Mesenchymal stem cell (in vitro differentiated cells and primary cell): Measurements from ENCODE around the gene DNAH10.

ENCODE experiments used
- DNase-seq: peaks from one replicate; pipeline ENCODE4 v3.0.0-alpha.2; 2013
- H2AFZ ChIP-seq: one replicate; pipeline ENCODE4 v1.6.1; 2013; ENCODE audit warnings: low read depth, mild to moderate bottlenecking, control low read depth, inconsistent platforms, low read length, moderate library complexity
- H2AK5ac ChIP-seq: 2 replicates; pipeline ENCODE4 v1.6.1; 2013; ENCODE audit warnings: low read length, moderate library complexity, mild to moderate bottlenecking, inconsistent platforms; ENCODE audit not compliant: severe bottlenecking
- H2BK120ac ChIP-seq: one replicate; pipeline ENCODE4 v1.6.1; 2013; ENCODE audit warnings: low read depth, mild to moderate bottlenecking, inconsistent platforms, low read length, moderate library complexity
- H2BK12ac ChIP-seq, 2 experiments: one replicate each; pipeline ENCODE4 v1.6.1; 2013; ENCODE audit warnings: inconsistent platforms in 2 of 2, low read length in 2 of 2, mild to moderate bottlenecking in 2 of 2, moderate library complexity in 2 of 2, control low read depth in 1 of 2
- H2BK15ac ChIP-seq: one replicate; pipeline ENCODE4 v1.6.1; 2013; ENCODE audit warnings: mild to moderate bottlenecking, low read depth, inconsistent platforms; ENCODE audit not compliant: poor library complexity, severe bottlenecking
- H2BK5ac ChIP-seq: 2 replicates; pipeline ENCODE4 v1.6.1; 2013; ENCODE audit warnings: low read depth, mild to moderate bottlenecking, low read length, control low read depth, inconsistent platforms; ENCODE audit not compliant: poor library complexity, severe bottlenecking
- H3K14ac ChIP-seq, 2 experiments: one replicate each; pipeline ENCODE4 v1.6.1; 2013; ENCODE audit warnings: inconsistent platforms in 2 of 2, low read length in 2 of 2, control low read depth in 1 of 2, mild to moderate bottlenecking in 1 of 2, moderate library complexity in 1 of 2
- H3K18ac ChIP-seq, 2 experiments: one replicate each; pipeline ENCODE4 v1.6.1; 2013; ENCODE audit warnings: inconsistent platforms in 2 of 2, low read length in 2 of 2, control low read depth in 1 of 2, low read depth in 1 of 2, mild to moderate bottlenecking in 1 of 2
- H3K23ac ChIP-seq, 2 experiments: one replicate each; pipeline ENCODE4 v1.6.1; 2013; ENCODE audit warnings: inconsistent platforms in 2 of 2, low read length in 2 of 2, mild to moderate bottlenecking in 2 of 2, moderate library complexity in 2 of 2, control low read depth in 1 of 2
- H3K27ac ChIP-seq: 2 replicates; pipeline ENCODE4 v1.5.1; 2013; ENCODE audit warnings: mild to moderate bottlenecking, moderate library complexity, low read length, control low read depth, inconsistent platforms; ENCODE audit not compliant: poor library complexity, severe bottlenecking
- H3K27me3 ChIP-seq, 2 experiments: 2 replicates each; pipeline versions ENCODE4 v1.6.1 to v1.7.0; 2013; ENCODE audit warnings: low read length in 2 of 2, mild to moderate bottlenecking in 2 of 2, moderate library complexity in 2 of 2, control low read depth in 1 of 2, inconsistent platforms in 1 of 2; ENCODE audit not compliant: control insufficient read depth in 1 of 2, insufficient read depth in 1 of 2
- H3K36me3 ChIP-seq, 2 experiments: 2 replicates each; pipeline versions ENCODE4 v1.6.1 to v1.7.0; 2013; ENCODE audit warnings: low read length in 2 of 2, control low read depth in 1 of 2, inconsistent platforms in 1 of 2, low read depth in 1 of 2, mild to moderate bottlenecking in 1 of 2; ENCODE audit not compliant: insufficient read depth in 2 of 2, control insufficient read depth in 1 of 2
- H3K4ac ChIP-seq, 2 experiments: one replicate each; pipeline ENCODE4 v1.6.1; 2013; ENCODE audit warnings: inconsistent platforms in 2 of 2, low read length in 2 of 2, mild to moderate bottlenecking in 2 of 2, moderate library complexity in 2 of 2, control low read depth in 1 of 2, low read depth in 1 of 2
- H3K4me1 ChIP-seq: 2 replicates; pipeline ENCODE4 v1.6.1; 2013; ENCODE audit warnings: low read depth, low read length, control low read depth; ENCODE audit not compliant: control insufficient read depth, insufficient read depth
- H3K4me2 ChIP-seq: 2 replicates; pipeline ENCODE4 v1.6.1; 2013; ENCODE audit warnings: low read length, mild to moderate bottlenecking, inconsistent platforms; ENCODE audit not compliant: poor library complexity, severe bottlenecking
- H3K4me3 ChIP-seq, 2 experiments: 2 replicates each; pipeline versions ENCODE4 v1.5.1 to v1.7.0; 2013; ENCODE audit warnings: low read length in 2 of 2, mild to moderate bottlenecking in 2 of 2, control low read depth in 1 of 2, low read depth in 1 of 2; ENCODE audit not compliant: insufficient read depth in 1 of 2
- H3K79me1 ChIP-seq: replicated peaks from 2 replicates; pipeline ENCODE4 v1.6.1; 2013; ENCODE audit warnings: mild to moderate bottlenecking, control low read depth, low read length, inconsistent platforms; ENCODE audit not compliant: poor library complexity, severe bottlenecking
- H3K9ac ChIP-seq: 2 replicates; pipeline ENCODE4 v1.7.0; 2013; ENCODE audit warnings: mild to moderate bottlenecking, low read length, moderate library complexity
- H3K9me3 ChIP-seq: 2 replicates; pipeline ENCODE4 v1.7.0; 2013; ENCODE audit warnings: mild to moderate bottlenecking, low read length; ENCODE audit not compliant: control insufficient read depth
- H4K8ac ChIP-seq: one replicate; pipeline ENCODE4 v1.6.1; 2013; ENCODE audit warnings: inconsistent platforms, mild to moderate bottlenecking, low read length, moderate library complexity
- H4K91ac ChIP-seq: one replicate; pipeline ENCODE4 v1.6.1; 2013; ENCODE audit warnings: mild to moderate bottlenecking, low read length, inconsistent platforms
- WGBS: methylation state at CpG from one replicate; pipeline ENCODE4 v1.1.7; 2013; ENCODE audit warnings: mixed read lengths; 5-methylcytosine and 5-hydroxymethylcytosine counted together

The DNAH10 gene

DNA sequence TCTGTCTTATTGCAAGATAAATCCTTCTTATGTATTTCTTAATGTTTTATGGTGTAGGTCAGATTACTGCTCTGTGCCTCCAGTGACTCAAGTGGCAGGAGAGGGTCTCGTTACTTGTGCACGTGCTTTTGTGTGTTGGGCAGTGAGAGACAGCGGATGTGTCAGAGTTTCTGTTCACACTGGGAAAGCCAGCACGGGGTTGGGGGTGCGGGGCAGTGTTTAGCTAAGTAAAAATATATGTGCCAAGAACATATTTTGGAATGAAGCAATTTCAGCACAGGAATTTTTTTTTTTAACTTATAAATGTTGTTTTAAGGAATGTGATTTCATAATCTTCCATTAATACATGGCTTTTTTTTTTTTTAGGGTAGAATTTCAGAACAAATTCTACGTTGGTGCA is 4.5 kb upstream of the DNAH10 start:
- H3K18ac ChIP-seq, result no peak overlapping the region
- H3K9me3 ChIP-seq, result no peaks in the 10 kb centered on the region
- no peak overlapping the region for H4K8ac ChIP-seq
- DNase-seq, result no peak
- WGBS, result 87% methylated on average over 5 of the region's 6 CpGs
- no peak overlapping the region for H2BK5ac ChIP-seq
- no peak overlapping the region for H4K91ac ChIP-seq
- peaks cover 5 to 14% of the 10 kb centered on the region in 2 experiments for H3K27me3 ChIP-seq
- peaks cover 25 to 30% of the 10 kb centered on the region in 2 experiments for H3K36me3 ChIP-seq
- no peak overlapping the region for H3K9ac ChIP-seq
- no peak overlapping the region for H3K4ac ChIP-seq
- no peak overlapping the region for H3K23ac ChIP-seq
- no peak overlapping the region for H2AFZ ChIP-seq
- no peak overlapping the region for H3K14ac ChIP-seq
- H3K79me1 ChIP-seq, result peaks cover 2% of the 10 kb centered on the region
- H3K4me3 ChIP-seq, result no peak overlapping the region
- H3K27ac ChIP-seq, result no peak overlapping the region
- no peak overlapping the region for H3K4me2 ChIP-seq
- no peak overlapping the region for H2BK15ac ChIP-seq
- peaks cover 10% of the 10 kb centered on the region for H3K4me1 ChIP-seq
- no peak overlapping the region for H2BK120ac ChIP-seq
- no peak overlapping the region for H2AK5ac ChIP-seq
- H2BK12ac ChIP-seq, result no peak overlapping the region

DNA sequence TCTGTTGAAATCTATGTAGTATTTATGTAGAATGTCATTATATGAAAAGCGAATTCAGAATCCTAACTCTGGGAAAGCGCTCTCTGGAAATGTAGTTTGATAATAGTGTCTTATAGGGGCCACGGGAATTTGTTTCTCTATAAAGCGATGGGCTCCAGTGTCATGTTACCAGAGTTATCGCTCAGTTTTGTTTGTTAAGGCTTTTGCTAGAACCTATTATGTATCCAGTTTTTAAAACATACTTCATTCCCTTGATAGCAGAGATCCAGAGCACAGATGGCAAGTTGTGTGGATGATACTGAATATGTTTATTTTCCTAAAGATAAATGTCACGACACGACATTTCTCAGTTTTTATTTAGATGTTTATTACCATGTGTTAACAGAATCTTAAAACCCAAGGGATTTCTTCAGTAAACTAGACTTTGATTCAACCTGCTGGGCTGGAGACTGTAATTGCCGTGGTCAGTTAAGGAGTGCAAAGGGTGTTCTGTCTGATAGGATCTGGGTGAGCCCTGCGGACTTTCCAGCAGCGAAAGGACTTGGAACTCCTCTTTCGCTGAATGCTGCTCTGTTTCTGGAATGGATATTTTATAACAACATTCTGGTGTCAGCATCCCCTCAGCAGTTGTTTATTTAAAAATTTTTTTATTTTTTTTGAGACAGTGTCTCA is 1.7 kb upstream of the DNAH10 start:
- H3K9ac ChIP-seq, result no peak overlapping the region
- no peak overlapping the region for H3K27ac ChIP-seq
- H3K18ac ChIP-seq, result no peak overlapping the region
- H3K4me3 ChIP-seq, result no peak overlapping the region
- H3K4me1 ChIP-seq, result peaks cover 11% of the 10 kb centered on the region
- H3K23ac ChIP-seq, result no peak overlapping the region
- no peak overlapping the region for H2AK5ac ChIP-seq
- H3K4me2 ChIP-seq, result no peak overlapping the region
- no peak overlapping the region for H2BK120ac ChIP-seq
- WGBS, result 98% methylated on average over 5 of the region's 11 CpGs
- H3K14ac ChIP-seq, result no peak overlapping the region
- no peak overlapping the region for H4K91ac ChIP-seq
- H2BK12ac ChIP-seq, result no peak overlapping the region
- peaks cover 20 to 33% of the 10 kb centered on the region in 2 experiments for H3K27me3 ChIP-seq
- peaks cover 6 to 8% of the 10 kb centered on the region in 2 experiments for H3K36me3 ChIP-seq
- H3K9me3 ChIP-seq, result no peaks in the 10 kb centered on the region
- no peak overlapping the region for H2AFZ ChIP-seq
- no peak overlapping the region for H4K8ac ChIP-seq
- H3K4ac ChIP-seq, result no peak overlapping the region
- no peak overlapping the region for H2BK15ac ChIP-seq
- DNase-seq, result no peak
- H3K79me1 ChIP-seq, result peaks cover 2% of the 10 kb centered on the region
- no peak overlapping the region for H2BK5ac ChIP-seq

DNA sequence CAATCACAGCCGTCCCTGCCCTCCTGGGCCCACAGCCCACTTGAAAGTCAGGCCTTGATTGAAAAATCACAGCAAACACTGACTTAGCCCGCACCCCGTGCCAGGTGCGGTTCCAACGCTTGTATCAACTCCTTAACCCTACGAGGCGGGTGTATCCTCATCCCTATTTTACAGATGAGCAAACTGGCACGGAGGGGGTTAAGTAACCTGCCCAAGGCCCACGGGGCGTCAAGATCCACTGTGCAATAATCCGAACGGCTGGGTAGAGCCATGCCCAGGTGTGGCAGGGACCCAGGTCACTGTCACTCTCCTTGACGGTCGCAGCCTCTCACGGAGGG is 583 bp downstream of the DNAH10 start:
- WGBS, result 37% methylated on average over 12 of the region's 15 CpGs
- Histone ChIP-seq H3K36me3 (peaks cover 0 to 6% of the 10 kb centered on the region in 2 experiments), H2BK15ac (no peak overlapping the region), H2AK5ac (no peak overlapping the region), H3K4me1 (peaks cover 11% of the 10 kb centered on the region), H2BK5ac (no peak overlapping the region), H3K4me2 (peak overlapping the region; percentile 92), H4K8ac (peak overlapping the region; percentile 72), H4K91ac (no peak overlapping the region), H3K18ac (no peak overlapping the region), H2BK120ac (no peak overlapping the region), H3K14ac (no peak overlapping the region), H3K27me3 (peaks cover 20 to 37% of the 10 kb centered on the region in 2 experiments), H2AFZ (peak overlapping the region; percentile 3), H3K79me1 (no peaks in the 10 kb centered on the region), H2BK12ac (no peak overlapping the region), H3K9ac (no peak overlapping the region), H3K4me3 (peak overlapping the region; percentile 60 to 74), H3K9me3 (no peaks in the 10 kb centered on the region), H3K27ac (no peak overlapping the region), H3K4ac (no peak overlapping the region), H3K23ac (peak overlapping the region in 1 of 2 experiments; percentile 79)
- no peak for DNase-seq

DNA sequence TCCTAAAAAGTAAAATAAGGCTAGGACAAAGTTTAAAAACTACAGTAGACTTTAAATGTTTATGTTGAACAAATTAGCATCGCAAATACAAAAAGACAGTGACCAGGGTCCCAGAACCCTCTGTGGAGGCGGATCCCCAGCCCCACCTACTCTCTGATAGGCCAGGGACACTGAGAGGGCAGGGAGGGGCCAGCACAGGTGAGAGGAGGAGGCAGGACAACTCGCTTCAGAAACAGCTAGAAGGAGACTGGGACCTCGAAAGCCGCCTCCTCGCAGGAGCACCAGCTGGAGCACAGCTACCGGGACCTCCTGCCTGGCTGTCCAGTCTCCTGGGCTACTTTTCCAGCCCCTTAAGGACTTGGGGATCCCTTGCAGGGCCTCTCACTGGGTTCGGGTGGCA is 992 bp downstream of the DNAH10 start:
- no peak for DNase-seq
- Histone ChIP-seq H3K79me1 (no peaks in the 10 kb centered on the region), H2AK5ac (no peak overlapping the region), H3K27me3 (peaks cover 20 to 37% of the 10 kb centered on the region in 2 experiments), H3K23ac (no peak overlapping the region), H4K91ac (no peak overlapping the region), H2BK15ac (no peak overlapping the region), H3K4ac (no peak overlapping the region), H3K18ac (no peak overlapping the region), H2BK120ac (no peak overlapping the region), H3K4me1 (peaks cover 11% of the 10 kb centered on the region), H4K8ac (no peak overlapping the region), H3K4me2 (no peak overlapping the region), H2BK5ac (no peak overlapping the region), H3K27ac (no peak overlapping the region), H3K4me3 (no peak overlapping the region), H2AFZ (no peak overlapping the region), H3K36me3 (peaks cover 0 to 6% of the 10 kb centered on the region in 2 experiments), H3K14ac (no peak overlapping the region), H3K9ac (no peak overlapping the region), H3K9me3 (no peaks in the 10 kb centered on the region), H2BK12ac (no peak overlapping the region)
- 69% methylated on average over 7 of the region's 8 CpGs for WGBS
